Panc1 (cell line): ENCODE measurements around the gene OXCT1. TPM values are rescaled to one million over a fixed set of nuclear protein-coding genes. Genes with fewer than 3 reads are reported as not detected.

Experiments used
- ATAC-seq: fragments of 200-7000 bp; cut with Tn5 transposase; 2 replicates; pipeline ENCODE4 v1.9.1; 2020; ENCODE audit warnings: mild to moderate bottlenecking, moderate library complexity
- BruUV-seq: library from RNA; stranded (reverse); fragments of 400-500 nt; replicated peaks from 2 replicates; lab custom pipeline; 2021; lab: Mats Ljungman, UMichigan
- CTCF ChIA-PET: fragments of 300-600 bp; sonication (Branson Sonifier 250); formaldehyde crosslinking; loops from one replicate; lab custom pipeline; 2022; ENCODE audit warnings: antibody characterized with exemption; lab: Charles Lee
- POLR2A ChIA-PET: fragments of 300-600 bp; sonication (Branson Sonifier 250); formaldehyde crosslinking; loops from one replicate; lab custom pipeline; 2022; ENCODE audit warnings: antibody characterized with exemption; lab: Charles Lee
- DNase-seq: peaks from one replicate; pipeline ENCODE4 v3.0.0-alpha.2; 2010; ENCODE audit warnings: low read depth, low spot score
- H3K27ac ChIP-seq: 2 replicates; pipeline ENCODE4 v1.5.1; 2011; ENCODE audit warnings: mild to moderate bottlenecking, low read length, inconsistent platforms
- H3K27me3 ChIP-seq: fragments of 200-500 bp; sonication (Bioruptor generic); 2 replicates; pipeline ENCODE4 v1.6.0; 2014; ENCODE audit warnings: low read length, inconsistent platforms; ENCODE audit not compliant: control insufficient read depth, insufficient read depth
- H3K36me3 ChIP-seq: fragments of 200-500 bp; sonication (Bioruptor generic); 2 replicates; pipeline ENCODE4 v1.5.1; 2014; ENCODE audit warnings: inconsistent platforms, mild to moderate bottlenecking, low read length, moderate library complexity; ENCODE audit not compliant: control insufficient read depth, insufficient read depth
- H3K4me1 ChIP-seq: 2 replicates; pipeline ENCODE4 v1.5.1; 2011; ENCODE audit warnings: inconsistent platforms, mild to moderate bottlenecking, low read length, moderate library complexity; ENCODE audit not compliant: control insufficient read depth, insufficient read depth
- H3K4me3 ChIP-seq, 2 experiments: 2 replicates each; pipeline ENCODE4 v1.5.1; 2011 to 2012; ENCODE audit warnings: low read depth in 2 of 2, low read length in 2 of 2, mild to moderate bottlenecking in 2 of 2, inconsistent platforms in 1 of 2, moderate library complexity in 1 of 2
- H3K9me3 ChIP-seq: fragments of 200-500 bp; sonication (Bioruptor generic); 2 replicates; pipeline ENCODE4 v1.5.1; 2014; ENCODE audit warnings: low read depth, mild to moderate bottlenecking, inconsistent platforms, low read length, moderate library complexity; ENCODE audit not compliant: control insufficient read depth, insufficient read depth
- POLR2AphosphoS5 ChIP-seq: IDR thresholded peaks from 2 replicates; pipeline ENCODE4 v1.6.1; 2012; ENCODE audit warnings: mild to moderate bottlenecking, low read depth, low read length, moderate library complexity
- SIN3A ChIP-seq: IDR thresholded peaks from 2 replicates; pipeline ENCODE4 v1.6.1; 2012; ENCODE audit warnings: low read depth, mild to moderate bottlenecking, low read length, moderate library complexity, borderline replicate concordance; ENCODE audit not compliant: insufficient read depth
- TCF7L2 ChIP-seq: IDR thresholded peaks from 2 replicates; pipeline ENCODE4 v1.6.1; 2011; ENCODE audit warnings: mild to moderate bottlenecking, low read depth, low read length, inconsistent platforms
- in situ Hi-C: cut with HindIII; loops from 2 replicates; pipeline ENCODE4 v1.10.0; 2016; ENCODE audit warnings: low sequenced_read_pairs, low pct_unique_long_range_greater_than_20kb
- intact Hi-C: fragments of 100-400 bp; cut with micrococcal nuclease; formaldehyde crosslinking; loops from one replicate; pipeline ENCODE4 v1.10.0; 2022; ENCODE audit not compliant: unreplicated experiment
- total RNA-seq: library from RNA; stranded (reverse); gene quantifications from one replicate; pipeline ENCODE4 v1.2.1, GENCODE V29; 2021; ENCODE audit not compliant: unreplicated experiment
- TF ChIP-seq, protein P1 (sequence below), 2 experiments: IDR thresholded peaks; 2 replicates each; pipeline ENCODE4 v1.6.1; 2011 to 2012; ENCODE audit warnings: low read depth in 2 of 2, control low read depth in 1 of 2, low read length in 1 of 2, mild to moderate bottlenecking in 1 of 2, moderate library complexity in 1 of 2; ENCODE audit not compliant: insufficient read depth in 1 of 2
- TF ChIP-seq, protein P2 (sequence below): fragments of 450-650 bp; IDR thresholded peaks from 2 replicates; pipeline ENCODE4 v1.5.1; 2017; ENCODE audit warnings: mild to moderate bottlenecking

The OXCT1 gene
- total RNA-seq, 1 experiment from 2014 or later = 10.5 TPM

DNA sequence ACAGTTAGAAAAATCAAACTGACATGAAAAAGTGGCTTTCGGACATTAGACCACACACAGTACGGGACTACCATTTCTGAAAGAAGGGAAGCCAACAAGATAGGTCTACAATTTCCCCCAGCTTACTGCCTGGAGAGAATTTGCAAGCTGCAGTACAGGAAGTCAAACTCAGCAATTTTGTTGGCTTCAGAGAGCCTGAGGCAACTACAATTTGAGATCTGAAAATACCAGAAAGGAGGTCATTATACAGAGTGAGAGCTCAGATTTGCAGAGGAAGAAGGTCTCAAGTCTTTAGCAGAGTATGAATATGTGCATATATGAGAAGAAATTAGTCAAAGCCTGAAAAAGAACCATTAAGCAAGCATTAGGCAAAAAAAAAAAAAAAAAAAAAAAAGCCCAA is 83.0 kb downstream of the OXCT1 start:
- in situ Hi-C loops = no loop called here
- Histone ChIP-seq H3K27me3 (no peaks in the 10 kb centered on the region), H3K4me1 (no peaks in the 10 kb centered on the region), H3K36me3 (no peaks in the 10 kb centered on the region), H3K4me3 (no peak overlapping the region), H3K27ac (no peak overlapping the region), H3K9me3 (no peaks in the 10 kb centered on the region)
- intact Hi-C loops = no loop called here
- POLR2A ChIA-PET = no interaction called here
- CTCF ChIA-PET = no interaction called here
- DNase-seq = no peak
- BruUV-seq = no TSS peak
- no peak for ATAC-seq
- TF ChIP-seq POLR2AphosphoS5 (no peak), TCF7L2 (no peak), SIN3A (no peak)
- TF ChIP-seq, protein P1, sequence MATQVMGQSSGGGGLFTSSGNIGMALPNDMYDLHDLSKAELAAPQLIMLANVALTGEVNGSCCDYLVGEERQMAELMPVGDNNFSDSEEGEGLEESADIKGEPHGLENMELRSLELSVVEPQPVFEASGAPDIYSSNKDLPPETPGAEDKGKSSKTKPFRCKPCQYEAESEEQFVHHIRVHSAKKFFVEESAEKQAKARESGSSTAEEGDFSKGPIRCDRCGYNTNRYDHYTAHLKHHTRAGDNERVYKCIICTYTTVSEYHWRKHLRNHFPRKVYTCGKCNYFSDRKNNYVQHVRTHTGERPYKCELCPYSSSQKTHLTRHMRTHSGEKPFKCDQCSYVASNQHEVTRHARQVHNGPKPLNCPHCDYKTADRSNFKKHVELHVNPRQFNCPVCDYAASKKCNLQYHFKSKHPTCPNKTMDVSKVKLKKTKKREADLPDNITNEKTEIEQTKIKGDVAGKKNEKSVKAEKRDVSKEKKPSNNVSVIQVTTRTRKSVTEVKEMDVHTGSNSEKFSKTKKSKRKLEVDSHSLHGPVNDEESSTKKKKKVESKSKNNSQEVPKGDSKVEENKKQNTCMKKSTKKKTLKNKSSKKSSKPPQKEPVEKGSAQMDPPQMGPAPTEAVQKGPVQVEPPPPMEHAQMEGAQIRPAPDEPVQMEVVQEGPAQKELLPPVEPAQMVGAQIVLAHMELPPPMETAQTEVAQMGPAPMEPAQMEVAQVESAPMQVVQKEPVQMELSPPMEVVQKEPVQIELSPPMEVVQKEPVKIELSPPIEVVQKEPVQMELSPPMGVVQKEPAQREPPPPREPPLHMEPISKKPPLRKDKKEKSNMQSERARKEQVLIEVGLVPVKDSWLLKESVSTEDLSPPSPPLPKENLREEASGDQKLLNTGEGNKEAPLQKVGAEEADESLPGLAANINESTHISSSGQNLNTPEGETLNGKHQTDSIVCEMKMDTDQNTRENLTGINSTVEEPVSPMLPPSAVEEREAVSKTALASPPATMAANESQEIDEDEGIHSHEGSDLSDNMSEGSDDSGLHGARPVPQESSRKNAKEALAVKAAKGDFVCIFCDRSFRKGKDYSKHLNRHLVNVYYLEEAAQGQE (IDR thresholded peaks at IDR 0.05; ENCODE audit: insufficient read depth in 1 of 2, low read depth in 2 of 2, low read length in 1 of 2) = no peak
- TF ChIP-seq, protein P2, sequence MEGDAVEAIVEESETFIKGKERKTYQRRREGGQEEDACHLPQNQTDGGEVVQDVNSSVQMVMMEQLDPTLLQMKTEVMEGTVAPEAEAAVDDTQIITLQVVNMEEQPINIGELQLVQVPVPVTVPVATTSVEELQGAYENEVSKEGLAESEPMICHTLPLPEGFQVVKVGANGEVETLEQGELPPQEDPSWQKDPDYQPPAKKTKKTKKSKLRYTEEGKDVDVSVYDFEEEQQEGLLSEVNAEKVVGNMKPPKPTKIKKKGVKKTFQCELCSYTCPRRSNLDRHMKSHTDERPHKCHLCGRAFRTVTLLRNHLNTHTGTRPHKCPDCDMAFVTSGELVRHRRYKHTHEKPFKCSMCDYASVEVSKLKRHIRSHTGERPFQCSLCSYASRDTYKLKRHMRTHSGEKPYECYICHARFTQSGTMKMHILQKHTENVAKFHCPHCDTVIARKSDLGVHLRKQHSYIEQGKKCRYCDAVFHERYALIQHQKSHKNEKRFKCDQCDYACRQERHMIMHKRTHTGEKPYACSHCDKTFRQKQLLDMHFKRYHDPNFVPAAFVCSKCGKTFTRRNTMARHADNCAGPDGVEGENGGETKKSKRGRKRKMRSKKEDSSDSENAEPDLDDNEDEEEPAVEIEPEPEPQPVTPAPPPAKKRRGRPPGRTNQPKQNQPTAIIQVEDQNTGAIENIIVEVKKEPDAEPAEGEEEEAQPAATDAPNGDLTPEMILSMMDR = no peak

DNA sequence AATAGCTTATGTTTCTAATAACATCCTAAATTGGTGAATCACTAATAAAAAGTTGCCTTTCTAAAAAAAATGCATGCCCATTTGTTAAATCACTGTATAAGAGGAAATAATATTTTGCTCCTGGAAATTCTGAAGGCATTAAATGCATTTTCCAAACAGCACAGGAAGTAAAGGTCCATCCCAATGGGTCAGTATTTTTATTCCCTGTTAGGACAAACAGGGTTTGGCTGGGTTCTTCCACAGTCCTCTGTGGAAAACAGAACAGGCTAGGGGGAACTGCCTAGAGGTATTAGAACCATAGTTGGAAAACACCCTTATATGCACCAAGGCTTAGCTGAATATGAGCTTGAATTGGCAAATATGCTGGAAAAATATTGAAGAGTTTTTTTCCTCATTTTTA is 85.2 kb downstream of the OXCT1 start:
- BruUV-seq = no TSS peak
- H3K27me3 ChIP-seq = no peaks in the 10 kb centered on the region
- DNase-seq (no peak), ATAC-seq (no peak)
- no peaks in the 10 kb centered on the region for H3K36me3 ChIP-seq
- H3K4me1 ChIP-seq = no peaks in the 10 kb centered on the region
- TF ChIP-seq POLR2AphosphoS5 = no peak
- no peak for TF ChIP-seq SIN3A
- TF ChIP-seq, protein P1 (IDR thresholded peaks at IDR 0.05; ENCODE audit: insufficient read depth in 1 of 2, low read depth in 2 of 2, low read length in 1 of 2) = no peak
- TF ChIP-seq TCF7L2 = no peak
- TF ChIP-seq, protein P2 = no peak
- intact Hi-C loops (no loop called here), in situ Hi-C loops (no loop called here)
- H3K27ac ChIP-seq = no peak overlapping the region
- ChIA-PET POLR2A (no interaction called here), CTCF (interaction anchor here (0.6 to 0.7 kb wide), 2 partner anchors 12 to 72 kb away, joined by 3 to 4 read pairs; no protein-coding TSS in a partner anchor)
- H3K9me3 ChIP-seq = no peaks in the 10 kb centered on the region
- no peak overlapping the region for H3K4me3 ChIP-seq
